Hypothalamus (tissue), 51 donors: ENCODE results near the gene SMYD5.

Source experiments
- DNase-seq, 51 donors: peaks; one replicate each; lab custom pipeline; 2025; lab: John Stamatoyannopoulos, UW

The SMYD5 gene

GRCh38 chr2:73235315-73236028, 21.4 kb downstream of the SMYD5 start:
- DNase-seq, result no peak

GRCh38 chr2:73237168-73237567, 23.1 kb downstream of the SMYD5 start:
- no peak for DNase-seq

- no peak for DNase-seq
Observed at GRCh38 chr2:73238149-73238548, 24.1 kb downstream of the SMYD5 start.

DNA sequence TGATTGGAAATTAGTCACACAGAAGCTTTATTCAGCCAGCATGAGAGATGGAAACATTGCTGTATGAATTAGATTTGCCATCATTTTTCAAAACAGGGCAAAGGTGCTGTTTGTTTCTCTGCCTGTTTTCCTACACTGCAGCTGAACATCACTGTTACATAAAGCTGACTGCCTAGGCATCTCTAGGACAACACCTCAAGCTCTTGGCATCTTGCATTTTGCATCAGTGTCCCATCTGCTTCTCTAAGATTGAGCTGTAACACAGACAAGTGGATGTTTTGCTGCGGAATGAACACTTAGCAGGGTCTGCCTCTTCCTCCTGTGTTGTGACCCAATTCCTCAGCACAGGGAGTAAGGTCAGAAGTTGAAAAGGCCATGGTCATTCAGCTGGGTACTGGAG, 24.9 kb downstream of the SMYD5 start:
- DNase-seq, result no peak

DNA sequence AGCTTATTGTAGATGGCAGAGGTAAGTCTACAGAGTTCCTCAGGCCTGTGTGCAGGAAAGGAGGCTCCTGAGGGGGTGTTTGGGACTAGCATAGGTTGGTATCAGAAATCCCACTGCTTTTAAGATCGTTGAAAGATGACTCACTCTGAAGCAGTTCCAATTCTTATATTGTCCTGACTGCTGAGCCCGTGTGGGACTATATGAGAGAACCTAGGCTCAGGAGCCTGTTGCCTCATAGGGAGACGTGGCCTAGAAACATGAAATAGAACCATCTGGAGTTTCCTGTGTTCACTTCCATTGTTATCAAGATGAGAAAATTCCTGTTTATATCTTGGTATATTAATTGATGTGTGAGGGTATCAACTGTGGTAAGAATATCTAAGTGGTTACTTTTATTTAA, 25.7 kb downstream of the SMYD5 start:
- DNase-seq, result no peak

GRCh38 chr2:73243884-73244570, 30.0 kb downstream of the SMYD5 start:
- DNase-seq, result no peak

- no peak for DNase-seq
Observed at GRCh38 chr2:73244580-73244979, 30.5 kb downstream of the SMYD5 start.

DNA sequence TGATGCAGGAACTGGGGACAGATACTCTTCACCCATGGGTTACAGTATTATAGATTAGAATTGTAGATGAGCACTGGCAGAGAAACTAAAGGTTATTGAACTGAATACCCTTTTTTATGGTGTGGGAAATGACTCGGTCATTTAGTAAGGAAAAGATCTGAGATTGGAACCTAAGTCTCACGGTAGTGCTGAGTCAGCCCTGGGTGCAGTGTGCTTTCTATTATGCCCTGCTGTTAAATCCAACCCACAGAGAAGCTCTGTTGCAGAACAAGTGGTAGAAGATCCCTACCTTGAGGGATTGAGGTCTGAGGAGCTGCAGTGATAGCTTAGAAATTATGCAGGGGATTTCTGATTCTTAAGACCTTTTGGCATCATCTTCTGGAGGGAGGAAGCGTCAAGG, 32.8 kb downstream of the SMYD5 start:
- no peak for DNase-seq

- DNase-seq, result no peak
Observed at GRCh38 chr2:73249636-73250035, 35.6 kb downstream of the SMYD5 start.

DNA sequence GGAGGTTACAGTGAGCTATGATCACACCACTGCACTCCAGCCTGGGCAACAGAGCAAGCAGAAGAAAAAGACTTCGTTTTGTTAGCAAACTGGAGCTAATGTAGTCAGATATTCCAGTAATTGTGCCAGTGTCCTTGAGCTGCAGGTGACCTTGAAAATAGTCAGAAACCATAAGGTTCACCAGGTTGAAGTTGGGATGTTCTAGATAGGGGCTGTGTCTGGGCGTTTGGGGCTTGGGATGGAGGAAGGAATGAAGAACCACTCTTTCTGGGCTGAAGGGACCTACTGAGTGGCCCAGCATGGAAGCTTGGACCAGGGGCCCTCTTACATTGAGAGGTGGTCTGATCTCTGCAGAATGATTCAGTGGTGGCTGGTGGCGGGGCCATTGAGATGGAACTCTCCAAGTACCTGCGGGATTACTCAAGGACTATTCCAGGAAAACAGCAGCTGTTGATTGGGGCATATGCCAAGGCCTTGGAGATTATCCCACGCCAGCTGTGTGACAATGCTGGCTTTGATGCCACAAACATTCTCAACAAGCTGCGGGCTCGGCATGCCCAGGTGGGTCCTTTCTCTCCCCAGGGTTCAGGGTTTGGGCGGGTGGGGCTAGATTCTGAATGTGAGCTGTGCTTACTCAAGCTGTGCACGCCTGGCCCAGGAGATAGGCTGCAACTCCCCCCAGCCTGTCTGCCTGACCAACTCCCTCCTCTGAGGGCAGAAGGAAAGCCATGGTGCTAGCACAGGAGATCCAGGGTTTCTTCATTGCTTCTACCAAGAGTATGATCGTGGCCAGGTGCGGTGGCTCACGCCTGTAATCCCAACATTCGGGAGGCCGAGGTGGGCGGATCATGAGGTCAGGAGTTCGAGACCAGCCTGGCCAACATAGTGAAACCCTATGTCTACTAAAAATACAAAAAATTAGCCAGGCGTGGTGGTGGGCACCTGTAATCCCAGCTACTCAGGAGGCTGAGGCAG, 37.1 kb downstream of the SMYD5 start:
- no peak for DNase-seq

DNA sequence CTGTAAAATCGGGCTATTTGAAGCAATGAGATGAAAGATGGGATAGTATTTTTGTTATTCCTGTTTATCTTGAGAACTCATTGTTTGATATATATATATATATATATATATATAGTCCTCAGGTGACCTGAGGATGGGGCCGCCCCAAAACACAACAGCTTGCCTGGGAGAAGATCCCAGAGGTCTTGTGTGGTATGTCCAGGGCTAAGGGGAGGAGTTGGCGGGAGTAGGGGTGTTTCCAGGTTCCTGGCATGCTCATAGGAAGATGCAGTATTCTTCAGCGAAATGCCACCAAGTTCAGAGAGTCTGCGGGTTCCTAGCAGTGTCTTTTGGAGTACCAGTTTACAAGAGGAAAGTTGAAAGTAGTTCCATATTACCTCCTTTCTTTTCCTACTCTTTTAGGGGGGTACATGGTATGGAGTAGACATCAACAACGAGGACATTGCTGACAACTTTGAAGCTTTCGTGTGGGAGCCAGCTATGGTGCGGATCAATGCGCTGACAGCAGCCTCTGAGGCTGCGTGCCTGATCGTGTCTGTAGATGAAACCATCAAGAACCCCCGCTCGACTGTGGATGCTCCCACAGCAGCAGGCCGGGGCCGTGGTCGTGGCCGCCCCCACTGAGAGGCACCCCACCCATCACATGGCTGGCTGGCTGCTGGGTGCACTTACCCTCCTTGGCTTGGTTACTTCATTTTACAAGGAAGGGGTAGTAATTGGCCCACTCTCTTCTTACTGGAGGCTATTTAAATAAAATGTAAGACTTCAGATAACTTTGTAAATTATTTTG, 38.4 kb downstream of the SMYD5 start:
- DNase-seq, result no peak

- DNase-seq, result no peak
Observed at GRCh38 chr2:73253400-73253799, 39.4 kb downstream of the SMYD5 start.

DNA sequence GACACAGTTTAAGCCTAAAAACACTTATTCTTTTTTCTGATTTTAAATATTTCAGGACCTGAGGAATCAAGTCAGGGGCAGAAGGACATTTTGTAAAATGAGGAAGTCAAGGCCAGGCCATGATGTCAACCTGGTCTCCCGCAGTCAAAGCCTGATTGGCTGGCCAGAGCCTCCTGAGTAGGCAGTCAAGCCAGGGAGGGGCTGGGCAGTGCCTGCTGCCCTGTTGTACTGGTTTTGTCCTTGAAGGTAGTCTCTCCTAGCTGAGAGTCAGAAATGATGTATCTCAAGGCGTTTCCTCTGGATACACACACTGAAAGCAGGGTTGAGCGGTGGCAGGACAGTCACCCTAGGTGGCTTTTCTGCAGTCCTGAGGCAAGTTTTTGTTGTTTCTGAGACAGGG, 39.9 kb downstream of the SMYD5 start:
- DNase-seq, result no peak

GRCh38 chr2:73254343-73255006, 40.4 kb downstream of the SMYD5 start:
- no peak for DNase-seq

DNA sequence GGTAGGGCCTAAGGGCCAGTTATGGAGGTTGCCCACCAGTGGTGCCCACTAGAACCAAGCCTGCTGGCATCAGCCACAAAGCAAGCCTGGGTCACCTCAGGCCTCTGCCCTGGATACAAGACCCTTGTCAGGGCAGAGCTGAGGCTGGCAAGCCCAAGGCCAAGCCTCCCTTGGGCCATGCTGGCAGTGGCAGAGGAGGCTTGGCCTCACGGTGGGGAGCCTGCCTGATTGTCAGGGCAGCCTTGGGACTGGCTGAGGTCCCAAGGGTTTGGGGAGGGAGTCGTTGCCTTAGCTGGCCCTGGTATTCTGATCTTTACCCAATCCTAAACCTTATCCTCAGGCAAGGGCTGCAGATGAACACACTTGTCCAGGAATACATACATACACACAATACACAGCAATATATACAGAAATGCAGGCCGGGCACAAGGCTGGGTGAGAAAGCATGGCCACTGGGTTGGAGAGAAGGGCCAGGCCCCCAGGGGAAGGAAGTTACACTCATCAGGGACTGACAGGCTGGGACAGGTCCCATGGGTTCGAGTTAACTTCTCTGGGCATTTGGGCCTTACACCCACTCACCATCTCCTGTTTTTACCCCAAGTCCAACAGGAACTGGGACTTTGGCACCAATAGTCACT, 41.1 kb downstream of the SMYD5 start:
- DNase-seq, result no peak

GRCh38 chr2:73255907-73256617, 42.0 kb downstream of the SMYD5 start:
- DNase-seq, result no peak

- no peak for DNase-seq
Observed at GRCh38 chr2:73256618-73256922, 42.5 kb downstream of the SMYD5 start.

- no peak for DNase-seq
Observed at GRCh38 chr2:73257021-73257420, 43.0 kb downstream of the SMYD5 start.
